ENCODE measurements around the gene UNC80.
A peak's percentile ranks its signal among the peaks of the same experiment; 100 is the strongest.
"Not testable (repeated sequence)": the region's sequence is repeated elsewhere in the genome, so short reads cannot be mapped to it uniquely, and the experiment has no call there.

The UNC80 gene

GRCh38 chr2:209766613-209767012 lies 5.0 kb upstream of the UNC80 start:
- Histone ChIP-seq H3K4me1 (ENCODE audit: control insufficient read depth in 2 of 2, insufficient read depth in 2 of 2, low read length in 2 of 2) (no peaks in the 10 kb centered on the region), H3K27ac (ENCODE audit: low read depth in 2 of 2, low read length in 2 of 2) (no peak overlapping the region), H3K4me3 (ENCODE audit: low read length in 2 of 2) (no peak overlapping the region), H3K9ac (ENCODE audit: low read depth in 1 of 2, low read length in 2 of 2) (no peak overlapping the region), H3K27me3 (ENCODE audit: control insufficient read depth in 2 of 2, insufficient read depth in 2 of 2, low read length in 2 of 2) (no peaks in the 10 kb centered on the region), H3K36me3 (ENCODE audit: control insufficient read depth in 2 of 2, insufficient read depth in 2 of 2, low read length in 2 of 2) (no peaks in the 10 kb centered on the region), H3K9me3 (ENCODE audit: control insufficient read depth in 2 of 2, low read length in 2 of 2) (no peaks in the 10 kb centered on the region)

- H3K27me3 ChIP-seq (ENCODE audit: control insufficient read depth in 2 of 2, insufficient read depth in 2 of 2, low read length in 2 of 2) = no peaks in the 10 kb centered on the region
- H3K4me1 ChIP-seq (ENCODE audit: control insufficient read depth in 2 of 2, insufficient read depth in 2 of 2, low read length in 2 of 2) = no peaks in the 10 kb centered on the region
- H3K9me3 ChIP-seq (ENCODE audit: control insufficient read depth in 2 of 2, low read length in 2 of 2) = no peaks in the 10 kb centered on the region
- no peak overlapping the region for H3K27ac ChIP-seq (ENCODE audit: low read depth in 2 of 2, low read length in 2 of 2)
- no peak overlapping the region for H3K4me3 ChIP-seq (ENCODE audit: low read length in 2 of 2)
- H3K36me3 ChIP-seq (ENCODE audit: control insufficient read depth in 2 of 2, insufficient read depth in 2 of 2, low read length in 2 of 2) = no peaks in the 10 kb centered on the region
- no peak overlapping the region for H3K9ac ChIP-seq (ENCODE audit: low read depth in 1 of 2, low read length in 2 of 2)
These were observed 4.3 kb upstream of the UNC80 start for GRCh38 chr2:209767316-209767715.

- Histone ChIP-seq H3K4me3 (ENCODE audit: low read length in 2 of 2) (no peak overlapping the region), H3K36me3 (ENCODE audit: control insufficient read depth in 2 of 2, insufficient read depth in 2 of 2, low read length in 2 of 2) (no peaks in the 10 kb centered on the region), H3K27ac (ENCODE audit: low read depth in 2 of 2, low read length in 2 of 2) (no peak overlapping the region)
These were observed 3.1 kb upstream of the UNC80 start for GRCh38 chr2:209768557-209768956.

GRCh38 chr2:209772290-209772685 lies 656 bp downstream of the UNC80 start:
- Histone ChIP-seq H3K27me3 (ENCODE audit: control insufficient read depth in 2 of 2, insufficient read depth in 2 of 2, low read length in 2 of 2) (no peaks in the 10 kb centered on the region), H3K36me3 (ENCODE audit: control insufficient read depth in 2 of 2, insufficient read depth in 2 of 2, low read length in 2 of 2) (no peaks in the 10 kb centered on the region), H3K27ac (ENCODE audit: low read depth in 2 of 2, low read length in 2 of 2) (no peak overlapping the region), H3K4me3 (ENCODE audit: low read length in 2 of 2) (no peak overlapping the region), H3K4me1 (ENCODE audit: control insufficient read depth in 2 of 2, insufficient read depth in 2 of 2, low read length in 2 of 2) (no peaks in the 10 kb centered on the region), H3K9me3 (ENCODE audit: control insufficient read depth in 2 of 2, low read length in 2 of 2) (no peaks in the 10 kb centered on the region), H3K9ac (ENCODE audit: low read depth in 1 of 2, low read length in 2 of 2) (no peak overlapping the region)

More at GRCh38 chr2:209768557-209768956, 3.1 kb upstream of the UNC80 start:
- H3K9ac ChIP-seq (ENCODE audit: low read depth in 1 of 2, low read length in 2 of 2) = no peak overlapping the region
- no peaks in the 10 kb centered on the region for H3K4me1 ChIP-seq (ENCODE audit: control insufficient read depth in 2 of 2, insufficient read depth in 2 of 2, low read length in 2 of 2)
- no peaks in the 10 kb centered on the region for H3K27me3 ChIP-seq (ENCODE audit: control insufficient read depth in 2 of 2, insufficient read depth in 2 of 2, low read length in 2 of 2)
- H3K9me3 ChIP-seq (ENCODE audit: control insufficient read depth in 2 of 2, low read length in 2 of 2) = no peaks in the 10 kb centered on the region

DNA sequence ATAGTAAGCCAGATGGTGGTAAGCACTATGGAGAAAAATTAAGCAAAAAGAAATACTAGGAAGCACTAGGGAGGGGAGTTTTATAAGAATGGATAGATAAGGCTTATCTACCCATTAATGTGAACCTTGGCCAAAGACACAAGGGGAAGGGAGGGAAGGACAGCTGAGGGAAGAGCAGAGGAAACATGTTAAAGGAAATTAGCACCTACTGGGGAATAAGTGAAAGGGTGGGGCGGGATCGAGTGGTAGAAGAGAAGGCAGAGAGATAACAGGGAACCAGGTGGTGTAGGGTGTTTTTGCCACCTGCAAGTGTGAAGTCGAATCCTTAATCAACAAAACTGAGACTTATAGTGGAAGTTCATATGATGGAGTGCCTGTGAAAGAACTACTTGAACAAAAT lies 1.7 kb downstream of the UNC80 start:
- Histone ChIP-seq H3K27me3 (ENCODE audit: control insufficient read depth in 2 of 2, insufficient read depth in 2 of 2, low read length in 2 of 2) (no peaks in the 10 kb centered on the region), H3K9ac (ENCODE audit: low read depth in 1 of 2, low read length in 2 of 2) (no peak overlapping the region), H3K4me1 (ENCODE audit: control insufficient read depth in 2 of 2, insufficient read depth in 2 of 2, low read length in 2 of 2) (no peaks in the 10 kb centered on the region), H3K9me3 (ENCODE audit: control insufficient read depth in 2 of 2, low read length in 2 of 2) (no peaks in the 10 kb centered on the region), H3K4me3 (ENCODE audit: low read length in 2 of 2) (no peak overlapping the region), H3K36me3 (ENCODE audit: control insufficient read depth in 2 of 2, insufficient read depth in 2 of 2, low read length in 2 of 2) (no peaks in the 10 kb centered on the region), H3K27ac (ENCODE audit: low read depth in 2 of 2, low read length in 2 of 2) (no peak overlapping the region)

- Histone ChIP-seq H3K27me3 (ENCODE audit: control insufficient read depth in 2 of 2, insufficient read depth in 2 of 2, low read length in 2 of 2) (no peaks in the 10 kb centered on the region), H3K9me3 (ENCODE audit: control insufficient read depth in 2 of 2, low read length in 2 of 2) (no peaks in the 10 kb centered on the region), H3K9ac (ENCODE audit: low read depth in 1 of 2, low read length in 2 of 2) (no peak overlapping the region), H3K4me3 (ENCODE audit: low read length in 2 of 2) (no peak overlapping the region), H3K36me3 (ENCODE audit: control insufficient read depth in 2 of 2, insufficient read depth in 2 of 2, low read length in 2 of 2) (no peaks in the 10 kb centered on the region), H3K4me1 (ENCODE audit: control insufficient read depth in 2 of 2, insufficient read depth in 2 of 2, low read length in 2 of 2) (no peaks in the 10 kb centered on the region), H3K27ac (ENCODE audit: low read depth in 2 of 2, low read length in 2 of 2) (no peak overlapping the region)
These were observed 15.8 kb downstream of the UNC80 start for GRCh38 chr2:209787416-209787815.

GRCh38 chr2:209788925-209789324 lies 17.3 kb downstream of the UNC80 start:
- Histone ChIP-seq H3K4me3 (ENCODE audit: low read length in 2 of 2) (no peak overlapping the region), H3K27me3 (ENCODE audit: control insufficient read depth in 2 of 2, insufficient read depth in 2 of 2, low read length in 2 of 2) (no peaks in the 10 kb centered on the region), H3K4me1 (ENCODE audit: control insufficient read depth in 2 of 2, insufficient read depth in 2 of 2, low read length in 2 of 2) (no peaks in the 10 kb centered on the region), H3K27ac (ENCODE audit: low read depth in 2 of 2, low read length in 2 of 2) (no peak overlapping the region), H3K36me3 (ENCODE audit: control insufficient read depth in 2 of 2, insufficient read depth in 2 of 2, low read length in 2 of 2) (no peaks in the 10 kb centered on the region), H3K9me3 (ENCODE audit: control insufficient read depth in 2 of 2, low read length in 2 of 2) (no peaks in the 10 kb centered on the region), H3K9ac (ENCODE audit: low read depth in 1 of 2, low read length in 2 of 2) (no peak overlapping the region)

DNA sequence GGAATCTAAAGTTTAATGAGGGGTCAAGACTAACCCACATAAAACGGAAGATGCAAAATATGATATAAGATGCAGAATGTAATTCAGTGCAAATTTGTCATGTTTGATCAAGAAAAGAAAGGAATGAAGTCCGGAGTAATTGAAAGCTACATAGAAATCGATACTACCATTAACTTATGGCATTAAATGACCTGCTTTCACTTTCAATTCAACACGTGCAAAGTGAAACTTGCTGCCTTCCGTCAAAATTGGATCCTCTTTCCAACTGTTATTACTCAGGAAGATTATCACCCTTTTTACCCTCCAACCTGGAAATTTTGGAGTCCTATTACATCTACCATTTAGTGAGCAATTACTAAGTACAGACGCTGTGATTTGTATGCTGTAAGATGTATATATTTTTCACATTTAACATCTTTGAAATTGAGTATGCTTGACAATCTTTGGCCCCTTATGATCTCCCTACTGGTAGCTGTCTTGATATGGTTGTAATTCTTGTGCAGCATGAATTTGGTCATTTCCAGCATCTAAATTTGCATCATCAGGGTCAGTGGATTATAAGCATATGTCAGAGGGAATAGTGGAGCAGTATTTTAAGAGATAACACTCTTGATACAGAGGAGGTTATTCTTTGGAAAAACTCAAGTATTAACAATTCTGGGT lies 18.6 kb downstream of the UNC80 start:
- Histone ChIP-seq H3K27ac (ENCODE audit: low read depth in 2 of 2, low read length in 2 of 2) (no peak overlapping the region), H3K27me3 (ENCODE audit: control insufficient read depth in 2 of 2, insufficient read depth in 2 of 2, low read length in 2 of 2) (no peaks in the 10 kb centered on the region), H3K9ac (ENCODE audit: low read depth in 1 of 2, low read length in 2 of 2) (no peak overlapping the region), H3K4me3 (ENCODE audit: low read length in 2 of 2) (peak overlapping the region; percentile 50 to 57), H3K4me1 (ENCODE audit: control insufficient read depth in 2 of 2, insufficient read depth in 2 of 2, low read length in 2 of 2) (no peaks in the 10 kb centered on the region), H3K9me3 (ENCODE audit: control insufficient read depth in 2 of 2, low read length in 2 of 2) (no peaks in the 10 kb centered on the region), H3K36me3 (ENCODE audit: control insufficient read depth in 2 of 2, insufficient read depth in 2 of 2, low read length in 2 of 2) (no peaks in the 10 kb centered on the region)

DNA sequence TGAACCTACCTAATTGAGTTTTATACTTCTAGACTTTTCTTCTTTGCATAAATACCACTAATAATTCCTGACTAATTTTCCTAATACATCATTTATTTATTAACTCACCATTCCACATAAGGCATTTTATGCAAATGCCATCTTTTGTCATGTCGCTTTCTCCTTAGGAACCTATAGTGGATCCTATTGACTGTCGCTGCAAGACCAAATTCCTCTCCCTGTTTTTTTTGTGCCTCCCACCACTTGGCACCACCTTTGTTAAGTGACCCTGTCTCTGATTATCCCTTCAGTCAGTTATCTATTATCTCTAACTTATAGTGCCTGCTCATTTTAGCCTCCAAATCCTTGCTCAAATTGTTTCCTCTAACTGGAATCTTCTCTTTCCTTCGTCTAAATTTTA lies 19.5 kb downstream of the UNC80 start:
- Histone ChIP-seq H3K36me3 (ENCODE audit: control insufficient read depth in 2 of 2, insufficient read depth in 2 of 2, low read length in 2 of 2) (no peaks in the 10 kb centered on the region), H3K27me3 (ENCODE audit: control insufficient read depth in 2 of 2, insufficient read depth in 2 of 2, low read length in 2 of 2) (no peaks in the 10 kb centered on the region), H3K9me3 (ENCODE audit: control insufficient read depth in 2 of 2, low read length in 2 of 2) (no peaks in the 10 kb centered on the region), H3K4me1 (ENCODE audit: control insufficient read depth in 2 of 2, insufficient read depth in 2 of 2, low read length in 2 of 2) (no peaks in the 10 kb centered on the region), H3K9ac (ENCODE audit: low read depth in 1 of 2, low read length in 2 of 2) (no peak overlapping the region), H3K4me3 (ENCODE audit: low read length in 2 of 2) (no peak overlapping the region), H3K27ac (ENCODE audit: low read depth in 2 of 2, low read length in 2 of 2) (no peak overlapping the region)

GRCh38 chr2:209795425-209795824 lies 23.8 kb downstream of the UNC80 start:
- H3K27ac ChIP-seq (ENCODE audit: low read depth in 2 of 2, low read length in 2 of 2); H3K9me3 ChIP-seq (ENCODE audit: control insufficient read depth in 2 of 2, low read length in 2 of 2); H3K4me1 ChIP-seq (ENCODE audit: control insufficient read depth in 2 of 2, insufficient read depth in 2 of 2, low read length in 2 of 2); H3K4me3 ChIP-seq (ENCODE audit: low read length in 2 of 2); H3K27me3 ChIP-seq (ENCODE audit: control insufficient read depth in 2 of 2, insufficient read depth in 2 of 2, low read length in 2 of 2); H3K9ac ChIP-seq (ENCODE audit: low read depth in 1 of 2, low read length in 2 of 2); H3K36me3 ChIP-seq (ENCODE audit: control insufficient read depth in 2 of 2, insufficient read depth in 2 of 2, low read length in 2 of 2): not testable (repeated sequence)

- Histone ChIP-seq H3K9ac (ENCODE audit: low read depth in 1 of 2, low read length in 2 of 2) (no peak overlapping the region), H3K27ac (ENCODE audit: low read depth in 2 of 2, low read length in 2 of 2) (no peak overlapping the region), H3K4me1 (ENCODE audit: control insufficient read depth in 2 of 2, insufficient read depth in 2 of 2, low read length in 2 of 2) (no peaks in the 10 kb centered on the region)
These were observed 33.7 kb downstream of the UNC80 start for GRCh38 chr2:209805351-209805750.

More at GRCh38 chr2:209805351-209805750, 33.7 kb downstream of the UNC80 start:
- H3K27me3 ChIP-seq (ENCODE audit: control insufficient read depth in 2 of 2, insufficient read depth in 2 of 2, low read length in 2 of 2) = no peaks in the 10 kb centered on the region
- no peaks in the 10 kb centered on the region for H3K9me3 ChIP-seq (ENCODE audit: control insufficient read depth in 2 of 2, low read length in 2 of 2)
- no peak overlapping the region for H3K4me3 ChIP-seq (ENCODE audit: low read length in 2 of 2)
- H3K36me3 ChIP-seq (ENCODE audit: control insufficient read depth in 2 of 2, insufficient read depth in 2 of 2, low read length in 2 of 2) = no peaks in the 10 kb centered on the region
